Sigmoid colon (tissue), 7 donors: Measurements from ENCODE around the gene CRTC1. TPM values are rescaled to one million over a fixed set of nuclear protein-coding genes. Genes with fewer than 3 reads are reported as not detected.

Experiments
- DNase-seq: peaks from one replicate; pipeline ENCODE4 v3.0.0-alpha.2; 2019
- H3K27ac ChIP-seq, 4 donors: fragments of 200-600 bp; sonication (generic); one replicate each; pipeline ENCODE4 v1.5.1; 2016 to 2019; ENCODE audit warnings: mild to moderate bottlenecking in 1 of 4
- H3K27me3 ChIP-seq, 3 donors: fragments of 200-600 bp; sonication (generic); one replicate each; pipeline ENCODE4 v1.5.1; 2019; ENCODE audit warnings: mild to moderate bottlenecking in 1 of 3
- H3K36me3 ChIP-seq, 4 donors: fragments of 200-600 bp; sonication (generic); one replicate each; pipeline ENCODE4 v1.5.1; 2016 to 2019
- H3K4me1 ChIP-seq, 4 donors: fragments of 200-600 bp; sonication (generic); one replicate each; pipeline ENCODE4 v1.5.1; 2017 to 2019
- H3K4me3 ChIP-seq, 4 donors: fragments of 200-600 bp; sonication (generic); one replicate each; pipeline ENCODE4 v1.5.1; 2017 to 2019; ENCODE audit warnings: mild to moderate bottlenecking in 2 of 4, moderate library complexity in 1 of 4
- H3K9me3 ChIP-seq, 4 donors: fragments of 200-600 bp in 3 of 4; sonication (generic) in 3 of 4; one replicate each; pipeline versions ENCODE4 v1.5.1 to v1.6.1; 2013 to 2019
- EP300 ChIP-seq, 4 donors: sonication (generic); formaldehyde crosslinking; IDR thresholded peaks; one replicate each; pipeline ENCODE4 v1.6.1; 2017; ENCODE audit warnings: antibody characterized with exemption in 4 of 4
- POLR2A ChIP-seq, 2 donors: fragments of 450-650 bp; IDR thresholded peaks; one replicate each; pipeline ENCODE4 v1.6.1; 2016; ENCODE audit warnings: antibody characterized with exemption in 2 of 2, mild to moderate bottlenecking in 2 of 2, moderate library complexity in 2 of 2
- POLR2AphosphoS5 ChIP-seq, 4 donors: sonication (generic); formaldehyde crosslinking; IDR thresholded peaks; one replicate each; pipeline ENCODE4 v1.6.1; 2017; ENCODE audit warnings: antibody characterized with exemption in 4 of 4
- WGBS, 2 donors: extraction: QIAGEN DNeasy Blood & Tissue Kit; methylation state at CpG; one replicate each; pipeline ENCODE4 v1.1.7; 2013; 5-methylcytosine and 5-hydroxymethylcytosine counted together
- intact Hi-C: fragments of 100-400 bp; cut with DNase I; formaldehyde crosslinking; loops from one replicate; pipeline ENCODE4 v1.15.1; 2023
- polyA plus RNA-seq, 3 donors: library from polyadenylated mRNA; stranded (reverse); fragments of 200-250 nt; gene quantifications; one replicate each; pipeline ENCODE4 v1.2.3, GENCODE V29; 2013
- total RNA-seq, 4 donors: library from RNA; depleted of rRNA; stranded (reverse); fragments of >200 nt; gene quantifications; one replicate each; pipeline ENCODE4 v1.1.0, GENCODE V29; 2016
- TF ChIP-seq, protein P1 (sequence below), 4 experiments: fragments of 450-650 bp in 3 of 4; fragments of 200-600 bp in 1 of 4; IDR thresholded peaks; one replicate each; pipeline ENCODE4 v1.5.1; 2016 to 2019; ENCODE audit warnings: antibody characterized with exemption in 4 of 4, mild to moderate bottlenecking in 3 of 4, moderate library complexity in 2 of 4
- donor health status: healthy with polysubstance abuse.
- donor health status: Bipolar disorder and iron deficiency.
- donor health status: healthy.

Gene CRTC1
- total and polyA plus RNA-seq, 7 donors = 2.5 to 8.9 (median 3.6) TPM

DNA sequence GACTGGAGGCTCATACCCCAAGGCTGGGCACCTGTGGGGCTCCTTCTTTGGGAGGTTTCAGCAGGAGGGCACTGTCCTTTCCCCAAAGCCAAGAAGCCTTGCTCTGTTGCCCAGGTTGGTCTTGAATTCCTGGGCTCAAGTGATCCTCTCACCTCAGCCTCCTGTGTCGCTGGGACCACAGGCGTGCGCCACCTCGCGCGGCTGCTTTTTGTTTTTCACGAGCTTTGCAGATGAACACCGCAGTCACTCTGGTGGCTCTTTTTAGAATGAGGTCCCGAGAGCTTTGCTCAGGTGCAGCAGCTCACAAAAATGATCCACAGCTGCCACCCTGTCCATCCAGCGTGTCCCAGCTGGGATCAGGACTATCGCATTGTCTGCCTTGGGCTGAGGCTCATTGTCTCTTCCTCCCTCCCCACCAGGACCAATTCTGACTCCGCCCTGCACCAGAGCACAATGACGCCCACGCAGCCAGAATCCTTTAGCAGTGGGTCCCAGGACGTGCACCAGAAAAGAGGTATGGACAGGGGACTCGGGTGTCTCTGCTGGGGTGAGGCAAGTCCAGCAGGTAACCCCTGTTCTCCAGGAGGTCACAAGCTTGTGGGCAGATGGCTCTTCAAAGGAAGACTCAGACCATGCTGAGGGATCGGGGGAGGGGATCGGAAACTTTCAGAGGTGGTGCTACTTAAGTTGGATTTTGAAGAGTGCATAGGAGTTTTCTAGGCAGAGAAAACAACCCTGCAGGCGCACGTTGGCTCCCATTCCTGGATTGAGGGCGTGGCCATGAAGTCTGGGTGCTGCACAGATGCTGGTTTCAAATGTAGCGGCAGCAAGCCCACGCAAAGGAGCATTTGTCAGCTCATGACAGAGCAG, 66.1 kb downstream of the CRTC1 start:
- Histone ChIP-seq H3K27me3 (no peaks in the 10 kb centered on the region), H3K9me3 (no peaks in the 10 kb centered on the region), H3K36me3 (peaks cover 0 to 43% (median 7%) of the 10 kb centered on the region in 4 donors), H3K4me3 (no peak overlapping the region), H3K4me1 (no peaks in the 10 kb centered on the region), H3K27ac (no peak overlapping the region)
- DNase-seq = no peak
- TF ChIP-seq, protein P1, sequence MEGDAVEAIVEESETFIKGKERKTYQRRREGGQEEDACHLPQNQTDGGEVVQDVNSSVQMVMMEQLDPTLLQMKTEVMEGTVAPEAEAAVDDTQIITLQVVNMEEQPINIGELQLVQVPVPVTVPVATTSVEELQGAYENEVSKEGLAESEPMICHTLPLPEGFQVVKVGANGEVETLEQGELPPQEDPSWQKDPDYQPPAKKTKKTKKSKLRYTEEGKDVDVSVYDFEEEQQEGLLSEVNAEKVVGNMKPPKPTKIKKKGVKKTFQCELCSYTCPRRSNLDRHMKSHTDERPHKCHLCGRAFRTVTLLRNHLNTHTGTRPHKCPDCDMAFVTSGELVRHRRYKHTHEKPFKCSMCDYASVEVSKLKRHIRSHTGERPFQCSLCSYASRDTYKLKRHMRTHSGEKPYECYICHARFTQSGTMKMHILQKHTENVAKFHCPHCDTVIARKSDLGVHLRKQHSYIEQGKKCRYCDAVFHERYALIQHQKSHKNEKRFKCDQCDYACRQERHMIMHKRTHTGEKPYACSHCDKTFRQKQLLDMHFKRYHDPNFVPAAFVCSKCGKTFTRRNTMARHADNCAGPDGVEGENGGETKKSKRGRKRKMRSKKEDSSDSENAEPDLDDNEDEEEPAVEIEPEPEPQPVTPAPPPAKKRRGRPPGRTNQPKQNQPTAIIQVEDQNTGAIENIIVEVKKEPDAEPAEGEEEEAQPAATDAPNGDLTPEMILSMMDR (IDR thresholded peaks at IDR 0.05) = no peak
- TF ChIP-seq EP300 (IDR thresholded peaks at IDR 0.05) (no peak), POLR2AphosphoS5 (IDR thresholded peaks at IDR 0.05) (no peak), POLR2A (IDR thresholded peaks at IDR 0.05) (no peak)
- 95% methylated on average over 23 of the region's 23 CpGs for WGBS, 2 donors
- intact Hi-C loops = no loop called here

- Histone ChIP-seq H3K9me3 (no peaks in the 10 kb centered on the region), H3K27ac (no peak overlapping the region), H3K4me1 (no peaks in the 10 kb centered on the region), H3K27me3 (no peaks in the 10 kb centered on the region), H3K36me3 (peaks cover 0 to 48% (median 7%) of the 10 kb centered on the region in 4 donors), H3K4me3 (no peak overlapping the region)
- WGBS, 2 donors = 96% methylated on average over 19 of the region's 19 CpGs
- DNase-seq = no peak
- intact Hi-C loops = no loop called here
- TF ChIP-seq EP300 (IDR thresholded peaks at IDR 0.05) = no peak
- TF ChIP-seq, protein P1 (IDR thresholded peaks at IDR 0.05) = no peak
- no peak for TF ChIP-seq POLR2A (IDR thresholded peaks at IDR 0.05)
- TF ChIP-seq POLR2AphosphoS5 (IDR thresholded peaks at IDR 0.05) = no peak
Observed at GRCh38 chr19:18750295-18750970, 67.0 kb downstream of the CRTC1 start.

- intact Hi-C loops = no loop called here
- H3K27ac ChIP-seq = no peak overlapping the region
- TF ChIP-seq POLR2AphosphoS5 (IDR thresholded peaks at IDR 0.05) (no peak), EP300 (IDR thresholded peaks at IDR 0.05) (no peak), POLR2A (IDR thresholded peaks at IDR 0.05) (no peak)
- TF ChIP-seq, protein P1 (IDR thresholded peaks at IDR 0.05) = no peak
- no peaks in the 10 kb centered on the region for H3K4me1 ChIP-seq
- no peaks in the 10 kb centered on the region for H3K27me3 ChIP-seq
- H3K36me3 ChIP-seq = peaks cover 0 to 57% (median 7%) of the 10 kb centered on the region in 4 donors
- H3K4me3 ChIP-seq = no peak overlapping the region
- H3K9me3 ChIP-seq = no peaks in the 10 kb centered on the region
- 97% methylated on average over 10 of the region's 10 CpGs for WGBS, 2 donors
- no peak for DNase-seq
Observed at GRCh38 chr19:18751571-18751970, 68.1 kb downstream of the CRTC1 start.

DNA sequence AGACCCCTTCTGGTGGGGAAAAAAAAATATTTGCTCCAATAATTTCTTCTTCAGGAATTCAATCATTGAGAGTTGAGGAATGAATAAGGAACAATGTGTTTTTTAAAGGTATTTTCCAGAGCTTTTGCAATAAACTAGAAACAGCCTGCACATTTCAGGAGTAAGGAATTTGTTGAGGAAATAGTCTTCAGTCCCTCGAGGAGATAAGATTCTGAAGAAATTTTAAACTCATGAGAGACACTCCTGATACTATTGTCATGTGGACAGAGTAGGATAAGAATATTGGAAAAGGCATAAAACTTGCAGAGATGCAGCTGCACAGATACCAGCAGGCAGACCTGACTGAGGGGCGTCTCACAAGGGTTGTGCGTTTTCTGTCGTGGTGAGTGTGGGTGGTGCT, 71.0 kb downstream of the CRTC1 start:
- H3K4me3 ChIP-seq = no peak overlapping the region
- peaks cover 0 to 62% (median 7%) of the 10 kb centered on the region in 4 donors for H3K36me3 ChIP-seq
- TF ChIP-seq POLR2A (IDR thresholded peaks at IDR 0.05) (no peak), POLR2AphosphoS5 (IDR thresholded peaks at IDR 0.05) (no peak), EP300 (IDR thresholded peaks at IDR 0.05) (no peak)
- TF ChIP-seq, protein P1 (IDR thresholded peaks at IDR 0.05) = no peak

More for the DNA sequence above, 71.0 kb downstream of the CRTC1 start:
- WGBS, 2 donors = 84 to 87% methylated on average over 4 of the region's 4 CpGs
- H3K9me3 ChIP-seq = no peaks in the 10 kb centered on the region
- intact Hi-C loops = no loop called here
- H3K4me1 ChIP-seq = no peaks in the 10 kb centered on the region
- no peak overlapping the region for H3K27ac ChIP-seq
- no peaks in the 10 kb centered on the region for H3K27me3 ChIP-seq
- DNase-seq = no peak
